Stimulated activated CD8-positive, alpha-beta memory T cell treated with anti-CD3 and anti-CD28 coated beads, Interleukin-12 subunit alpha, Interleukin-12 subunit beta, amount 100 ng/mL, for 4 hours (primary cell): Measurements from ENCODE around the gene KIAA0753.

Experiments
- DNase-seq: peaks from one replicate; pipeline ENCODE4 v3.0.0-alpha.2; 2020; ENCODE audit warnings: low read depth

KIAA0753 gene

DNA sequence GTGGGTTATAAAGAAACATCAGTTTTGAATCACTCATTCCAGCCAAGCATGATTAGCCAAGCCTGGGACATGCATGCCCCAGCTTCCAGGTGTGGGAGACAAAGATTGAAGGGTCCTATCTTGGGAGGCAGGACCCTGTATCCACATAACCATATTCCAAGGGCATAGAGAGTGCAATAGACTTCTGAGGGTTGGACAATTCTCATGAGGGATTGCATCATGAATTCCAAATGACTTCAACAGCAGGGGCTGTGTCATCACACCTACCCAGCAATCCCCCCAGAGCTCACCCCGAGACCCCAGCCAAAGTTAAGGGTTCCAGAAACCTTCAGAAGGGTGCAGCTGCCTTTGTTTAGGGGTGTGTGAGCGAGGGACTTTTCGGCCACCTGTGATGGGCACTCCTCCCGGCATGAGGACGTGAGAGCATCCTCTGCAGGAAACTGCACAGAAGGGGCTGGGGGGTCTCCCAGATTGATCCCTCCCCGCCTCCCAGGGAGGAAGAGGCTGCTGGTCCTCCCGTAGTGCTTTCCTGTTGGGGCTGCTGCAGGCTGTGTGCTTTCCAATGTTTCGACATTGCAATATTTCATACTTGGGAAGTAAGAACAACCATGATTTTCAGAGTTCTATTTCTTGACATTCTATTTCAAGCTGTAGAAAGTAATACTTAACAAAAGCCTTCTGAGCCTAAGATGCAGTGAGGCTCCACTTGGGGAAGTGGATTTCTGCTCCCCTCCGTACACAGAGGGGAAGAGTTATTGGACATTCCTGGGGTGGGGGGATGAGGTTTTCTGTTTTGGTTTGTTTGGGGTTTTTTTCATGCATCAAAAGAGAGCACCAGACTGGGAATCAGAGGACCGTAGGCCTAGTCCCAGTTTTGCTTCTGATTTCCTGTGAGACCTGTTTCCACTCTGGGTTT is 70.9 kb downstream of the KIAA0753 start:
- DNase-seq = no peak

DNA sequence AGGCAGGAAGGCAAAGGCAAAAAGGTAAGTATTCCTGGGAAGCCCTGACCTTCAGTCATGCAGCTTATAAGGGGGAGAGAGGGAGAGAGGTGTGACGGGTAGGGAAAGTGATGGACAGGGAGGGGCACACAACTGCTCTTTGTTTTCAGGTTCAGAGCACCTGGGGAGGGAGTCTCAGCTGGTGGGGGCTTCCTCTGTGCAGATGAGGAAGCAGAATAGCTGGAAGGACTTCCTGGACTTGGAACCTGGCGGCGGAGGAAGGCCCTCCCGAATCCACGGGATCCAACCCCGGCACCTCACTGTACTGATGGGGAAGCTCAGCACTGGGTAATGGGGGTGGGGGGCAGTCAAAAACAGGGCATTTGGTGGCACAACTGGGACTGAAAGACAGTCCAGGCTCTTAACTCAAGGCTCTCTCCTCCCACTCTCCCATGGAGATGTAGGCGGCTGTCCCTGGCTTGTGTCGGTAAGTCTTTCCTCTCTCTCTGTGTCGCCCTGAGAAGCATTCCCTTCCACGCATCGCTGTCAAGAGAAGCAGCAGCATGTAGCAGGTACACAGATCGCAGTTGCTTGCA is 72.2 kb downstream of the KIAA0753 start:
- DNase-seq = no peak

DNA sequence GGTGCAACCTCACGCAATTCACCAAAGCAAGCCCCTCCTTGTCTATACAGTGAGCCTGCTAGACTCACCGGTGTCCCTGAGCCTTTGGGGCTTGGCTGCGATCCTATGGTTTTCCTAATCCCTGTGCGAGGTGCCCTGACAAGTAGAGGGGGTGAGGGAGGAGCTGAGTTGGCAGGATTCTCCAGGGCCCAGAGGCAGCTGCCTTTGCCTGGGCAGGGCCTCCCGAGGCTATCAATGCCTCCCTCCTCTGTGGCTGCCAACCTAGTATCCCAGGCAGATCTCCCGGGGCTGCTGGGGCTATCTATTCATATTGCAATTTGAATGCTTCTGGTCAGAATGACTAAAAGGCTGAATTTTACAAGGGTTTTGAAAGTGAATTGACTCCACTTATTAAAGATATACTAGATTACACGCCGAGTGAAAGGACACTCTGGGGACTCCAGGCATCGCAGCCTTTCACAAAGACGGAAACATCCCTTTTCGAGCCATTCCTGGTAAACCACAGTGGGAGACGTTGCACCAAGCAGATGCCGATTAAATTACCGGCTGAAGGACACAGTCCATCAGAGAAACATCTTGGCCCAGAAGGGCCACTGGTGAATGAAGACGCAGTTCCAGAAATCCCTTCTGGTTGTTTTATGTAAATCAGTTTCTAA is 72.9 kb downstream of the KIAA0753 start:
- no peak for DNase-seq

GRCh38 chr17:6561446-6561845 is 79.1 kb downstream of the KIAA0753 start:
- DNase-seq = no peak

DNA sequence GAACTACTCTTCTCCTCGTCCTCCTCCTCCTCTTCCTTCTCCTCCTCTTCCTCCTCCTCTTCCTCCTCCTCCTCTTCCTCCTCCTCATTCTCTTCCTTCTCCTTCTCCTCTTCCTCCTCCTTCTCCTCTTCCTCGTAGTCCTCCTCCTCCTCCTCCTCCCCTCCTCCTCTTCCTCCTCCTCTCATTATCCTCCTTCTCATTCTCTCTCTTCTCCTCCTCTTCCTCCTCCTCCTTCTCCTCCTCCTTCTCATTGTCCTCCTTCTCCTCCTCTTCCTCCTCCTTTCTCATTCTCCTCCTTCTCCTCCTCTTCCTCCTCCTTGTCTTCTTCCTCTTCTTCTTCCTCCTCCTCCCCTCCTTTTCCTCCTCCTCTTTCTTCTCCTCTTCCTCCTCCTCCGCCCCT is 80.0 kb downstream of the KIAA0753 start:
- no peak for DNase-seq

GRCh38 chr17:6559753-6560215 is 80.7 kb downstream of the KIAA0753 start:
- no peak for DNase-seq

- DNase-seq = no peak
Measured at GRCh38 chr17:6558932-6559752, 81.4 kb downstream of the KIAA0753 start.

DNA sequence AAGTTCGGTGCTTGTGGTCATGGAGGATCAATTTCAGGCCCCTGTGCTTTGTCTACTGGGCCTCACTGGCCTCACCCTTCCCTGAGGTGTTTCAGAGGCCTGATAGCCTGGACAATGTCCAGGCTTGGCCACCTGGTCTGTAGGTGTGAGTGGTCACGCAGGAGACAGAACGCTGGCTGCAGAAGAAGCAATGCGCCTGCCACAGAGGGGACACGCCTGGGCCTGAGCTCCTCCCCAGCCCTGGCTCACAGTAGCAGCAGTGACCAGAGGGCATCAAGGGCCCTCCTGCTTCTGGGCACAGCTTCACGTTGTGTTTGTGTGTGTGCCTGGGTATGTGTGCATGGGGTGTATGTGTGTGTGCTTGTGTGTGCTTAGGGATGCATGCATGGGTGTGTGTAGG is 82.2 kb downstream of the KIAA0753 start:
- DNase-seq = no peak

GRCh38 chr17:6557040-6557438 is 83.5 kb downstream of the KIAA0753 start:
- DNase-seq = no peak

GRCh38 chr17:6556121-6557039 is 84.1 kb downstream of the KIAA0753 start, which contains the start of gene PITPNM3:
PITPNM3 (minus strand) TSS chr17:6556555; CDS start chr17:6556406, 149 bp downstream.
- no peak for DNase-seq

DNA sequence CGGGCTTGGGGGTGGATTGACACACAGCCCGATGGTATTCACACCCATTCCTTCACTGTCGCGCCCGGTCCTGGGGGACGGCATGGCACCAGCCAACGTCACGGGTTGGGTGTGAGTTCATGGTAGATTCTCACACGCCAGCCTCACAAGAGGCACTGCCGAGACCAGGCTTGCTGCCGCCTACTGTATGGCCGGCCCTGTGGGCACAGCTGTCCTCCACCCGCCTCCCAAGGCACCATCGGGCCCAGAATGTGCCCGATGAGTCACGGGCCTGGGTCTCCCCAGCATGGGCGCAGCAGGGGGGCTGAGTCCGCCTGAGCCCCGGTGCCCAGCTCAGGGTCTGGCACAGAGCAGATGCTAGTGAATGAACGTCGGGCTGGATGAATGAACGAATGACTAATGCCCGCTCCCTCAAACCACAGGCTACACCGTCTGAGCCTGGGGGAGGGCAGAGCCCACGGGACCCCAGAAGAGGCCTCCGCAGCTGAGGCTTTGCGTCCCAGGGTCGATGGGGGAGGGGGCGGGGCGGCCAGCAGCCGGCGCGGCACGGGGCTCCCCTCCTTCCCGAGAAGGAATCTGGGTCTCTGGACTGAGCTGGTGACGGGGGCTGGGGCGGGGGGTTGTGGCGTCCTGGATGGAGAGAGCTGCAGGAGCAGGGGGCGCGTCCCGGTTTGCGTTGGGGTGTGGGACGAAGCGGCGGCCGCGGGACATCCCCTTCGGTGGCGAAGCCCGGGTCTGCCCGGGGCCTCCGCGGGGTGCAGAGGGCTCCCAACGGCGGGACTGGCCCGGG is 85.0 kb downstream of the KIAA0753 start:
- DNase-seq = no peak

- DNase-seq = no peak
Measured at GRCh38 chr17:6554871-6555330, 85.6 kb downstream of the KIAA0753 start.

- no peak for DNase-seq
Measured at GRCh38 chr17:6554342-6554741, 86.2 kb downstream of the KIAA0753 start.

GRCh38 chr17:6551869-6552531 is 88.5 kb downstream of the KIAA0753 start:
- DNase-seq = no peak

GRCh38 chr17:6551356-6551755 is 89.2 kb downstream of the KIAA0753 start:
- DNase-seq = no peak

DNA sequence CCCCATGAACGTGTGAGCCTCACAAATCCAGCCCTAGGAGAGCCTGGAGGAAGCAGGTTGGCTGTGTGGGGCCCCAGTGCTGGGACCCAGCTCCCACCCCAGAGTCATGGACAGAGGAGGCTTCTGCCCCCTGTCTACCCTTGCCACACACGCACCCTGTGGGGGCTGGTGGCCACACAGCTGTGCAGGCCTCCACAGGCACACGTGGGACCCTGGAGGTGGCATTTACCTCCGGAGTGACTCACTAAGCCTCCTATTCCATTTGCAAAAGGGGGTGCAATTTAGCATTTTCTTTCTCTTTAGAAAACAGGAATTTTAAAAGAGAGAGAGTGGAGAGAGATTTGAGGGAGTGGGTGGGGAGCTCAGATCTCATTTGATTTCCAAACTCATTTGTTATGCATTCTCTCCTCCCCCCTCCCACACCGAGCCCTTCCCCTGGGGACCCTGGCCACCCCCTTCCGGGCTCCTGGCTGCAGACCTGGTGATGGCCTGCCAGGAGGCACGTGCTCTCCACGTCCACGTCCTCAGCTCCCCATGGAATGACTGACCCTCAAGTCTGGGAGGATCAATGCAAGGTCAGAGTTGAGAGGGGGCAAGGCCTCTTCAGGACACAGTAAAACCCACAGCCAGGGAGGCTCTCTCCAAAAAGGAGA is 91.0 kb downstream of the KIAA0753 start:
- DNase-seq = no peak

- DNase-seq = no peak
Measured at GRCh38 chr17:6548578-6549330, 91.8 kb downstream of the KIAA0753 start.

DNA sequence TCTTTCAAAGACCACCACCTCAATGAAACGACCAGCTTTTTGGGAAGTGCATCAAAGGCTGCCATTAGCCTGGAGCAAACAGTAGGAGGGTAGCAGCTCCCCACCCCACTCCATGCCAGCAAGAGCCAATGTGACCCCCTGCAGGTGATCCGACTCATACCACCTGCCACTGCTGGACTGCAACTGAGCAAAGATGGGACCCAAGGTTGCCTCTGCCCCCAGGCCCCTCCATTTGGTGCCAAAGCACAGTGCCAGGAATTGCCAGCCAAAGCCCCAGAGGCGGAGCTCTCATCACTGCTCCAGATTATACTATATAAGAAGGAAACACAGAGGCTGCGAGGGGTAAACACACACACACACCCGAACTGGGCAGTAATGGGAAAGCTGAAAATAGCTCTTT is 92.5 kb downstream of the KIAA0753 start:
- DNase-seq = no peak
